C4-2B (cell line): ENCODE results near the gene RIMKLB.

Experiments used
- H3K27ac ChIP-seq: fragments of 450-650 bp; 2 replicates; pipeline ENCODE4 v1.5.1; 2017
- ZFX ChIP-seq: fragments of 450-650 bp; IDR thresholded peaks from 2 replicates; pipeline ENCODE4 v1.6.1; 2017
- TF ChIP-seq, protein P1 (sequence below): fragments of 450-650 bp; conservative IDR thresholded peaks from 2 replicates; pipeline ENCODE4 v1.5.1; 2017; ENCODE audit warnings: mild to moderate bottlenecking

Gene RIMKLB

DNA sequence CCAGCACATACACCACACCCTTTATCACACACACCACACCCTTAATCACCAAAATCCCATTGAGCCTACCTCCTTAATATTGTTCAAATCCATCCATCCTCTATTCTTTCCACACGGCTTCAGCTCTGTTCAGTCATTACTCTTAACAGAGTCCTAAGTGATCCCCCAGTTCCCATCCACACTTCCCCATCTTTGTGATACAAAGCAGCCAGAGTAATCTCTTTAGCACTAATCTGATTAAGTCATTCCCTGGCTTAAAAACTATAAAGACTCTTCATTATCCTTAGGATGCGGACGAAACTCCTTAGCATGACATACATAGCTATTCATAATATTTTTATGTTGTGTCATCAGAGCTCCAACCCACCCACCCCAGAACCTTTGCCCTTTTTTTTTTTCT lies 20.4 kb upstream of the RIMKLB start:
- TF ChIP-seq, protein P1, sequence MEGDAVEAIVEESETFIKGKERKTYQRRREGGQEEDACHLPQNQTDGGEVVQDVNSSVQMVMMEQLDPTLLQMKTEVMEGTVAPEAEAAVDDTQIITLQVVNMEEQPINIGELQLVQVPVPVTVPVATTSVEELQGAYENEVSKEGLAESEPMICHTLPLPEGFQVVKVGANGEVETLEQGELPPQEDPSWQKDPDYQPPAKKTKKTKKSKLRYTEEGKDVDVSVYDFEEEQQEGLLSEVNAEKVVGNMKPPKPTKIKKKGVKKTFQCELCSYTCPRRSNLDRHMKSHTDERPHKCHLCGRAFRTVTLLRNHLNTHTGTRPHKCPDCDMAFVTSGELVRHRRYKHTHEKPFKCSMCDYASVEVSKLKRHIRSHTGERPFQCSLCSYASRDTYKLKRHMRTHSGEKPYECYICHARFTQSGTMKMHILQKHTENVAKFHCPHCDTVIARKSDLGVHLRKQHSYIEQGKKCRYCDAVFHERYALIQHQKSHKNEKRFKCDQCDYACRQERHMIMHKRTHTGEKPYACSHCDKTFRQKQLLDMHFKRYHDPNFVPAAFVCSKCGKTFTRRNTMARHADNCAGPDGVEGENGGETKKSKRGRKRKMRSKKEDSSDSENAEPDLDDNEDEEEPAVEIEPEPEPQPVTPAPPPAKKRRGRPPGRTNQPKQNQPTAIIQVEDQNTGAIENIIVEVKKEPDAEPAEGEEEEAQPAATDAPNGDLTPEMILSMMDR = no peak
- no peak for TF ChIP-seq ZFX
- H3K27ac ChIP-seq = no peak overlapping the region

GRCh38 chr12:8678661-8679111 lies 19.1 kb upstream of the RIMKLB start:
- H3K27ac ChIP-seq = no peak overlapping the region

GRCh38 chr12:8680533-8680932 lies 17.3 kb upstream of the RIMKLB start:
- no peak overlapping the region for H3K27ac ChIP-seq
- TF ChIP-seq, protein P1 = peak; percentile 24
- TF ChIP-seq ZFX = no peak

More at GRCh38 chr12:8678661-8679111, 19.1 kb upstream of the RIMKLB start:
- TF ChIP-seq, protein P1 = no peak
- TF ChIP-seq ZFX = no peak

GRCh38 chr12:8681129-8681884 lies 16.5 kb upstream of the RIMKLB start:
- no peak for TF ChIP-seq ZFX
- TF ChIP-seq, protein P1 = no peak
- no peak overlapping the region for H3K27ac ChIP-seq

- TF ChIP-seq, protein P1 = no peak
- TF ChIP-seq ZFX = no peak
- no peak overlapping the region for H3K27ac ChIP-seq
These were observed 12.7 kb upstream of the RIMKLB start for GRCh38 chr12:8685051-8685450.

DNA sequence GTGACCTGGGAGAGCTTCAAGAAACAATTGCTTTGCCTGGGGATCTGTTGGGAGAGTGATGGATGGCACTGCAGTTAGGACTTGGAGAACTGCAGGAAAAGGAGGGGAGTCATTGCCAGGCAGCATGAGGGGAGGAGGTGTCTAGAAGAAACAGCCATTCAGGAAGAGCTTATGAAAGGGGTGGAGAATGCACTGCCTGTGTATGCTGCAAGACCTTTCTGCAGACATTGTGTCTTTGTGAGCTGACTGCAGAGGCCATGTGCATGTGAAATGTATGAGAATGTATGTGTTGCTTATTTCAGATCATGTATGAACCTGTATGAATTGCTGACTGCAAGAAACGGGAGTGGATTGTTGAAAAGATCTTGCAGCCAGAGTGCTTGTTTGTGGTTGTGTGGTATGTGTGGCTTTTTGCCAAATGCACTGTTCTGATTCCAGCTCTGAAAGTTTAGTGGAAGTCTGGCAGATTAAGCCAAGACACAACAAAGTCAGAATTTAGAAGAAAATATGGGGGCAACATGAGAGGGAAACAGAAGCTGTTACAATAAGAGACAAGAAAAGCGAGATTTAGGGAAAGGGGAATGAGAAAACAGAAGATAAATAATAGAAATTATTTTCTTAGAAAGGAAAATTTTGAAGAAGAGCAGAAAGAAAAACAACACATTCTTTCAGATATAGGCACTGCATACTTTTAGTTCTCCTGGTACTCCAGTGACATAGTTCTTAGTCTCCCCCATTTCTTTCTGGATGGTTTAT lies 9.8 kb upstream of the RIMKLB start:
- no peak for TF ChIP-seq ZFX
- TF ChIP-seq, protein P1 = no peak
- H3K27ac ChIP-seq = no peak overlapping the region

- no peak overlapping the region for H3K27ac ChIP-seq
- no peak for TF ChIP-seq ZFX
- TF ChIP-seq, protein P1 = no peak
These were observed 8.1 kb upstream of the RIMKLB start for GRCh38 chr12:8689681-8690080.
